ENCODE data around the gene HIVEP1. TPM values are rescaled to one million over a fixed set of nuclear protein-coding genes. Genes with fewer than 3 reads are reported as not detected.

HIVEP1 gene
- polyA plus RNA-seq, 1 donor = 21.2 TPM

DNA sequence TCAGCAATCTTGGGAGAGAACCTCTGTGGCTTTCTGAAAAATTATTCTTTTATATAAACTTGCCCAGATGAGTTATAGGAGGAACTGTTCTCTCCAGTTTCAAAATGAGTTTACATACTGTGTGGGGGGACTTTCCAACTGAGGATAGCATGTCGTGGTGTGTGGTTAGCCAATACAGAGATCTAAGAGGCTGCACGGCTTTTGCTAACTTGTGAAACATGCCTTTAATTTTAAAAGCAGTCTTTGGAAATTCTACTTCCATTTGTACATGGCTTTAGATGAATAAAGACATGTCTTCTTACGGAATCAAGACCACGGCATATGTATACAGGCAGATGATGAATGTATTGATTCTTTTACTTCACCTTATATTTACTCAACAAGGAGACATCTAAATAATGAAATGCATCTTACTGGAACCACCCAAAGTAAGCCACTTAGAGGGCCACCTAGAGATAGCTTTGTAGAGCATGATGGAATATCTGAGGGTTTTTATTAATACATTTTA, 39.8 kb downstream of the HIVEP1 start:
- DNase-seq = no peak

DNA sequence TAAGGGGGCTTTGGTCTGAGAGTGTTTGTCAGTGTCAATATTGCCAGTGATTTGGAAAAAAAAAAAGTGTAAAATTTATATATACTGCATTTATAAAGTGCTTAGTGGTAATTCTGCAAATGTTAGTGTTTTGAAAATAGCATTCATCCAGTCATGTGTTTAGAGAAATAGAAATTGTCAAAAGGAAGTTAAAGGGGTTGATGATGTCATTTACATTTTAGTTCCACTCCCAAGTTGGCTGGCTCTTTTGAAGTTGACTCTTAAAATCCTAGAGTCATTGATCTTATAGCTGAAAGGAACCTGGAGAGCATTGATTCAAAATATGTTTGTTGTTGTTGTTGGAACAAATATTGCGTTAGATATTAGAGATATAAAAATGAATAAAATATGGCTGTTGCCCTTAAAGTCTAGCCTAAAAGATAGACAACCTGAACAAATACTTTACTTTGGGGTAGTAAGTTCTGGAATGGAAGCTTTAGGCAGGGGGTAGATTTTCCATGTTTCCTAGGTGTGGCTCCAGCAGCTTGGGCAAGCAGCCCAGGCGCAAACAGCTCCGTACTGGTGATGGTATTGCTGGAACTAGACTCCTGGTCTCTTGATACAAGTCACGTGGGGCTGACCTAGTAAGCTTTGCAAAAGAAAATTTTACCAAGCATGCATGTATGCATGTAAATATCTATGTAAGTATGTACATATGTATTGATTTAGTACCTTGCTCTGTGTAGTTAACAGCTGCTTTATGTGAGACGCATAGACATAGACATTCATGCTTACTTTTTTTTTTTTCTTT, 46.3 kb downstream of the HIVEP1 start:
- peak; percentile 34 for DNase-seq

DNA sequence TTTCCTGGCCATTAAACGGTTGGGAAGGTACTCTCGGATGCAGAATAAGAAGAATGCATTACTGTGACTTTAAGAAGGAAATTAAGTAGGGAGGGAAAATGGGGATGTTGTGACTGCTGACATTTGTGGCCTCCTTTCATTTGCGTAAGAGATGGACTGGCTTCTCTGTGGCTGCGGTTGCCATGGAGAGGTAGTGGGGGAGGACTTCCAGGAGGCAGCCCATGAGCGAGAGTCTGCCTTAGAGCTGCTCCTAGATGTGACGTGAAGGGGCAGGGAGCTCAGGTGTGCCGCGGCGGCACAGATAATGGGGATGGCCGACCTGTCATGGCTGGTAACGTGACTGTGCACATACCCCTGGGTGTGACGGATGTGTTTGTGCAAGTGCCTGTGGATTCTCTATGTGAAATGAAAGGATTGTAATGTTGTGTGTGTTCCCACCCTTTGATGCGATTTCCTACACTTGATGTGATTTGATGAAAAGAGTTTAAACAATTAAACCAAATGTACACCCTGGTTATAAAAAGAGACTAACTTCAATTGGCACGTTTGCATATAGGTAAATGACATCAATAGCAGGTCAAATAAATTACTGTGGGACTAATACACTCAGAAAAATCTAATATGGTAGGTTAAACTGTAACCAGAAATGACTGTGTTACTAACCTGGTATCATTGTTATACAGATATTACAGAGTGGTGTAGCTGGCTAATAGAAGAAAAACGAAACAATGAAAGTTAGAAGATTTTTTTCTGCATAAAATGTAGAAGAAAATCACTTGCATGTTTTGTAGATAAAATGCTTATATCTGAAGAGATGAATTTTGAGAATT, 48.9 kb downstream of the HIVEP1 start:
- DNase-seq = no peak

DNA sequence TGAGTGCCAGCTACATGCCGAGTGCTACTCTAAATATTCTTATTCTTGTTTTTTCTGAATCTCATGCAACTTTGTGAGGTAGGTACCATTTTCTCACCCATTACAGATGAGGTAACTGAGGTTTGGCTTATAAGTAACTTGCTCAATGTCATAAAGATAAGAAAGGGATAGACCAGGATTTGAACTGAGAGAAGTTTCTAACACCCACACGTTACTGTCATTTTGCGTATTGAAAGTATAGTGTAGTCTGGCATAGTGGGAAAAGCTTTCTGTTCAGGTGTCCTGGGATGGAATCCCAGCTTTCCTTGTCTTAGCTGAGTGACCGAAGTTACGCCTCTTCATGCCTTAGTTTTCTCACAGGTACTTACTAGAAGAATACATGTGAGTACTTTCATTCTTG, 50.5 kb downstream of the HIVEP1 start:
- no peak for DNase-seq

DNA sequence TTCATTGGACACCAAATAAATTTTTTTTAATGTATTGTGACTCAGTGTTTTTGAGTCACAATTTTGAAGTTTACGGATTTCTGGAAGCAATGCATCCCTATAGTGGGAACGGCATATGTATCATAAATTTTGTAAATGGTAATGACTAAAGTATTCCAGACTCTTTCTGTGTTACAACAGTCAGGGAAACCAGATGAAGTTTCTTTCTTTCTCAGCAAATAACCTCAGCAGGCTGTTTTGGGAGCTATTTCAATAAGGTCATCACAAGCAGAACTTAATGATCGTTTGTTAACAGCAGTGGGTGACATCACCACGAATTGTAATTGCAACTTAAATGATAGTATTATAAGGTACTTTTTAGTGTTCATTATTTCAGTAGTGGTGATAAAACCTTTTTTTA, 52.0 kb downstream of the HIVEP1 start:
- DNase-seq = peak; percentile 19

DNA sequence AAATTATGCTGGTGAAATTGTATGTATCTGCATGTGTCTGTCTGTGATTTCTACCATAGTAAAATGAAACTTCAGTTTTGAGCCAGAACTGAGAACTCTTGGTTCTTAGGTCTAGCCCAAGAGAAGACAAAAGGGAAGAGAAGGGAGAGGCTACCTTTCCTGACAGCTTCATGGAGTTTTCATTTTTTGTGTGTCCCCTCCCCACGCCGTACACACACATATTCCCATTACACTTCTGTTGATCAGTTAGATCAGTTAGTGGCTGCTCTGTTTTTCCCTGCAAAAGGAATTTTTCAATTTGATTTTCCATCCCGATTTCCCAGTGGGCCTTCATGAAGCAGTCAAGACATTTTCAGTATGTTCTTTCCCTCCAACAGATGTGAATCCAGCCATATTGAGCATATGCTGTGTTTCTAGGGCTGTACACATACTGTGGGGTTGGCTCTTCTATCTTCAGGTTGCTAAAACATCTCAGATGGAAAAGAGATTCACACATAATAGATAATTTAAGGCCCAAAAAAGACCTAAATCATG, 52.5 kb downstream of the HIVEP1 start:
- peak; percentile 42 for DNase-seq

DNA sequence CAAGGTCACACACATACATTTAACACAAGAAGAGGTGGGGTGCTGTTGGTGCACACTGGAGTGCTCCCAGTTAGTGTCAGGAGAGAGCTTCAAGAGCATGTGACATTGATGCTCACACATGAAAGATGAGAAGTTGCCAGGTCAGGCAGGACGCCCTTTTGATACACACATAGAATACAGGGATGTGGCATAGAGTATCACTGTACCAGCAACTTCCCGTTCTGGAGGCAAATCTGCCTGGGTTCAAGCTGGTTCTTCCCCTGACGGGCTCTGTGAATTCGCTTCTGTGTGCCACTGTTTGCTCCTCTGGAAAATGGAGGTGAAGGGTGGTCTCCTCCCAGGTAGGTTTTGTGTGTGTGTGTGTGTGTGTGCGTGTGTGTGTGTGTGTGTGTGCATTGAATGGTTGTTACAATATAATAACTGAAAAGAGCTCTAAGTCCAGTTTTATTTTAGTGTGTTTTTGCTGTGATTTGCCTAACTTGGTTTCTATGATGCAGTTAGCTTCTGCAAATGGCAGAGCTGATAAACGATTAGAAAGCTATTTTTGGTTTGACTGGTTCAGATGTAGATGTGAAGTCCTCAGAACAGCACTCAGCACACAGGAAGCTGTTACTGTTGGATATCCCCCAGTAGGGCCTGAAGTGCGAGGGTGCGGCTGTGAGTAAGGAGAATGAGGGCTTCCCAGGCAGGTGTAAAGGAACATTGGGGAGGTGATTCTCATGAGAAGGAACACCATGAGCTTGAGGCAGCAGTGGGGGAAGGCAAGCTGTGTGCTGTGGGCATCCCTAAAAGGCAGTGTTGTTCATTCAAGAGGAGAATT, 53.4 kb downstream of the HIVEP1 start:
- no peak for DNase-seq

DNA sequence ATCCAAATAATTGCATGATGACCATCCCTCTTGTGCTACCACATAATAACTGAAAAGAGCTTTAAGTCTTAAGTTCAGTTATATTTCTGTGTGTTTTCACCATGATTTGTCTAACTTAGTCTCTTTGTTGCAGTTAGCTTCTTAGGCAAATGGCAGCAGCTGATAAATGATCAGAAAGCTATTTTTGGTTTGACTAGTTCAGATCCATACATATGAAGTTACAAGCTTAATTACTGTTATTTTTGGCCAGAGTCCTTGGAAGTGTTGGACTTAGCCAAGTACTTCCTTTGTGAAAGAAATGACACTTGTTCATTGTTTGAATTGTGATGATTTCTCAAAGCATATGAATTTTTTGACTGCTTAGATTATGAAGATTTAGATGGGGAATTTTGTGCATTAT, 54.2 kb downstream of the HIVEP1 start:
- DNase-seq = no peak

DNA sequence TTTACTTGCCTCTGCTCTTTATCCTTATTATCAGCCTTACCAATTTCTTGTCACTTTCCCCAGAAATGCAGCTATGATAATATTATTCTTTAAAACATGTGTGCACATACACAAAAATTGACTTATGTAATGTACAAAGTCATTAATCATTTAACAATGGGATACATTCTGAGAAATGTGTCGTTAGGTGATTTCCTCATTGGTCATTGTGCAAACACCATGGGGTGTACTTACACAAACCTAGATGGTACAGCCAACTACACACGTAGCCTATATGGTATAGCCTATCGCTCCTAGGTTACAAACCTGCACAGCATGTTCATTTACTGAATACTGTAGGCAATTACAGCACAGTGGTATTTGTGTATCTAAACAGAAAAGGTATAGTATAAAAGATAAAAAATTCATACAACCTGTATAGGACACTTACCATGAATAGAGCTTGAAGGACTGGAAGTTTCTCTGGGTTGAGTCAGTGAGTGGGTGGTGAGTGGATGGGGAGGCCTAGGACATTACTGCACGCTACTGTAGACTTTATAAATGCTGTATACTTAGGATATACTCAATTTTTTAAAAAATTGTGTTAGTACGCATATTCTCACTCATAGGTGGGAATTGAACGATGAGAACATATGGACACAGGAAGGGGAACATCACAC, 56.9 kb downstream of the HIVEP1 start:
- DNase-seq = no peak

DNA sequence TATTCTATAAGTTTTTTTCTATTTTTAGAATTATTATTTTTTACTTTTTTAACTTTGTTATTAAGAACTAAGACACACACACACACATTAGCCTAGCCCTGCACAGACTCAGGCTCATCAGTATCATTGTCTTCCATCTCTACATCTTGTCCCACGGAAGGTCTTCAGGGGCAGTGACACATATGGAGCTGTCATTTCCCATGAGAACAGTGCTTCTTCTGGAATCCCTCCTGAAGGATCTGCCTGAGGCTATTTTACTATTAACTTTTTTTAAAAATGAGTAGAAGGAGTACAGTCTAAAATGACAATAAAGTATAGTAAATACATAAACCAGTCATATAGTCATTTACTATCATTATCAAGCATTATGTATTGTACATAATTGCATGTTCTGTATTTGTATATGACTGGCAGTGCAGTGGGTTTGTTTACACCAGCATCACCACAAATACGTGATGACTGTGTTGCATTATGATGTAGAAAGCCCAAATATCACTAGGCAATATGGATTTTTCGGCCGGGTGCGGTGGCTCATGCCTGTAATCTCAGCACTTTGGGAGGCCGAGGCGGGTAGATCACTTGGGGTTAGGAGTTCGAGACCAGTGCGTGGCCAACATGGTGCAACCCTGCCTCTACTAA, 57.9 kb downstream of the HIVEP1 start:
- DNase-seq = no peak

DNA sequence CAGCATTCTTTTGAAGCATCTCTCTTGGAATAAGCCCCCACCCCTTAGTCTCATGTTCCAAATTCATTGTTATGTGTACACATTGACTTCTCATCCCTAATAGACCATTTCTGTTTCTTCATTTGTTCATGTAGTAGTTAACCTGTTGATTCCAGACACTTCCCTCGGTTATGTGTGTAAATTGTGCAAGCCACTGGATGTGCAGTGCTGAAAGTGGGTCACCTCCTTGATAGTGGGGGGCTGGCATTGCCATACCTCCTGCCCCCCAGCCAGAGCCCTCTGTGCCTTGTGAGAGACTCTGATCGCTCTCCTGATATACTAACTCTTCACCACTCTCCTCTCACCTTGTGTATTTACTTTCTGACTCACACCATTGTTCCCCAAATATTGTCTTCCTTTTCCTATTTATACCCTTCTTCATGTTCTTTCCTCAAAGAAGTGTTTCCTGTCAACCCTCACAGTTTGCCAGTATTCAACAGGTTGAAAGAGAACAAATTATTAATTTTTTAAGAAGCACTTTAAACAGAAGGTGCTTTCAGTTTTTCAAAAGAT, 59.0 kb downstream of the HIVEP1 start:
- DNase-seq = no peak

DNA sequence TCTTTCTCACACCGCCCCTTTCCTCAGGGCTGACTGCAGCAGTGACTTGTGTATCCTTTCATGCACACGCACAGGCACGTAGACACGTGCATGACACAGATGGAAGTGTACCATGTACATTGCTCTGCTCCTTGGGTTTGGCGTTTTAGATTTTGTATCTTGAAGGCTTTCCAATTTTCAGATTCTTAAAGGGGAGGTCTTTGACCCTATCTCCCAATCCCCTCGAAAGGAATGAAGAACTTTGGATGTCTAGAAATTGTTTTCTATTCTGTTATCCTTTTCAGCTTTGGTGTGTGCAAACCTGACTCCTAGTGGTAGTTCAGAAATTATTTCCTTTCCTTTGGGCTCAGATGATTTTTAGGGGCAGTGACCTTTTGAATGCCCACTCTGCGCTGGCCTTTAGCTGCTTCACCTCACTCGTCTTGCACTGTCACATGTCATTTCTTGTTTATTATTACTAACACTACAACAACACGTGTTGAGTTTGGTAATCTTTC, 63.0 kb downstream of the HIVEP1 start:
- DNase-seq = no peak

DNA sequence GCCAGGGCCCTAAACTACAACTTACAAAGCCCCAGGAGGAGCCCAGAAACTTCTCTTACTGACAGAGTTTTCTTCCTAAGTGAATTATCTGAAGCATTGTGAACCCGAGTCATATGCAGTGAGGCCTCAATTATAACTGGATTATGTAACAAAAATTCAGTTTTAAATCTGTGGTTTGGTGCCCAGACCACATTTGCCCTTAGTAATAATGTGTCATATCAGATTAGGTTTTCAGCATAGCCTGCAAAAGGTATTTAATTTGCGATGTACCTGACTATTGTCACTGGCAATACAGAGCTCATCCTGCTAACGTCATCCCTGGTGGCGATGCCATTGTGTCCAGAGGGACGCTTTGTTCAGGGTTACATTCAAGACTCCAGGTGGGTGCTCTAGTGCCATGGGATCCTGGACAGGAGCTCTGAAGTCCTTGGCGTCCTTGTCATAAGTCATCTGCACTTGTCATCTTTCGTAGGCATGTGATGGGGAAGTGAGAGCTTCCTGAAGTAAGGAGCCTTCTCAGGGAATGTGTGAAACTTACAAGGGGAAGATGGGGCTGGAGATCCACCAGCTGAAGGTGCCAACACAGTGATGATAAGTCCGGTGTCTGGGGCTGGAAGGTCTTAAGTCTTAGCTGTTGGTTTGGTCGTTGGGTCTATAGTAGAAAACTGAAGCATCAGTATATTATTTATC, 65.1 kb downstream of the HIVEP1 start:
- DNase-seq = no peak

DNA sequence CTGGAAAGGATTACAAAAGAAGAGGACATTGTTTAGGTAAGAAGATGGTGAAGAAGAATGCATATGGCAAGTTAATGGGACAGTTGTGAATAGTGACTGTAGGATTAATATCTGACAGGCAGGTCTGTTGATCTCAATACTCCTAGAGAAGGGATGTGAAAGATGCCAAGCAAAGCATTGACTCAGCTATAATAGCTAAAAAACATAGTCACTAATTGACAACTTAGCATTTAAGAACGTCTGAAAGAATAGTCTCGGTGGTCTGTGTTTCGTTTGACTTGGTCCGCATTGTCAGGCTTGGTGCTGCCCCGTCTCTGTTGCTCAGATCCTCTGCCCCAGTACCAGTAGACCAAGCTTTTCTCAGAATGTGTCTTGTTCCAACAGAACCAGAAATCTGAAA, 65.9 kb downstream of the HIVEP1 start:
- DNase-seq = no peak

DNA sequence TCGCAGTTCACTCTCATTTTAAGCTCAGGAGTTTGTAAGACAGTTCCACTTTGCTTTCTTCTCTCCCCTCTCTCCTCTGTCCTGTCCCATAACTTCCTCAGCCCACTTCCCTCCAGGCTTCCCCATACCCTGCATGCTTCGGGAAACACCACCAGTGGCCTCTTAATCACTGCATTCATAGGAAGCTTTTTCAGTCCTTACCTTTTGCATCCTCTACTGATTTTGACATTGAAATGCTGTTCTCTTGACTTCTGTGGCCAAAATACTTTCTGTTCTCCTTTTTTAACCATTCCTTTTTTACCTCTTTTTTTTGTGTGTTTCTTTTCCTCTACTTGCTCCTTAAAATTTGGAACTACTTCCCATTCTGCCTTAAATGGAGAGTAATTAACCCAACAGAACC, 69.7 kb downstream of the HIVEP1 start:
- DNase-seq = no peak

DNA sequence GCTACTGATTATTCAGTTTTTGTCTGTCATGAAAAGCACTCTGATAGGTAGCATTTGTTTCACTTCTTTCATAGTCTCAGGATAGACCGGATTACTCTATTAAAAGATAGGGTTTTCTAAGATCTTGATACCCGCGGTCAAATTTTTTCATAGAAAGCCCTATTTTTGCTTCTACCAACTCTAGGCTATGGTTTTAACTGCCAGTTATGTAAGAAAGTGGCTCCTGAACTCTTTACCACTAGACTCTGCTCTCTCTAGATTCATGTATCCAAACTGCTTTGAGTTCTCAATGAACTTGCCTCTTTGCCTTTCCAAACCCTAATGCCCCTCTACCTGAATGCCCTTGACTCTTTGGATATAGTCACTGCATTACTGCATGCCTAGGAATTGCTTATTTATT, 70.3 kb downstream of the HIVEP1 start:
- no peak for DNase-seq

DNA sequence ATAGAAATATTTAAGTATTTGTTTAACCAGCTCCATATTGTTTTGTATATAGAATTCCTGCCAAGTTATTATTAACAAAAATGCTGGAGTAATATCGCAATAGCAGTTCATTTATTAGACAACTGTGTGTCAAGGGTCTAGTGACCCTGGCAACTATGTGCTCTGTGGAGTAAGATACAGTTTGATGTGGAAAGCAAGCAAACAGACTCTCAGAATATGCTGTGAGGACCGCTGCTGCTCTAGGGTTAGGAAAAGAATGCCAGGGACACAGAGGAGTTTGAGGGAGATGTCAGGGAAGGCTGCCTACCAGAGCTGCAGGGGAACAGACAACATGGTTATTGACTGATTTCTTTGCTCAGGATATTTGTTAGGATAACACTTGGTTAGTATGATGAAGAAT, 71.2 kb downstream of the HIVEP1 start:
- no peak for DNase-seq

DNA sequence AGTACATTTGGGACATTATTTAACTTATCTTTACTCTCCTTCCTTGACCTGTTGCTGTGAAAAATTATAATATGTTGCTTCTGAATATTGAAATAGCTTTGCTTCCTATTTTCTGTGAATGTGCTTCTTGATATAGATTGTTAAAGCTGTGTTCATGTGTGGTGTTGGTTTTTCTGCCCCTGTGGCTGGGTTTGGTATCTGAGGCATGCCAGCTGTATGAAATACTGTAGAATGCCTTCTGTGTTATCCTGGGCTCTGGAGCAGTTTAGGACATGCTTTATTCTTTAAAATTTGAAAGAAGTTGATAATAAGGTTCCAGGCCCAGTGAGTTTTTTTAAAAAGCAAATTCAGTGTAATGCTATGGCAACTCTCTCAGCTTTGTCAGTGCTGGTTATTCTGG, 71.7 kb downstream of the HIVEP1 start:
- no peak for DNase-seq

DNA sequence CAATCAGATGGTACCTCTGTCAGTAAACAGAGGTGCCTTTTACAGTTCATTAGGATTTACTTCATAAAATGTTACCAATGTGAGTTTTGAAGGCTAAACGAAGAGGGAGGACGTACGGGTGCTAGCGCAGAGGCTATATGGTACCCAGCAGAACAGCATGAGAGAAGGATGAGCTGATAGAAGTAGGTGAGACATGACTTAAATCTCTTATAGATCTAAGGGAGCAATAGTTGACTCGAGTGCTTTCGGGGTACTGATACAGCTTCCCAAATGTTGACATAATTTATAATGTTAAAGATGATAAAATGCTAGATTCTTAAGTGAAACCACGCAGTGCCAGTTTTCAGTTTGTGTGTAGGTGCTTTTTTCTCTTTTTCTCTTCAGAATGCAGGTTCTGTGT, 72.6 kb downstream of the HIVEP1 start:
- no peak for DNase-seq

DNA sequence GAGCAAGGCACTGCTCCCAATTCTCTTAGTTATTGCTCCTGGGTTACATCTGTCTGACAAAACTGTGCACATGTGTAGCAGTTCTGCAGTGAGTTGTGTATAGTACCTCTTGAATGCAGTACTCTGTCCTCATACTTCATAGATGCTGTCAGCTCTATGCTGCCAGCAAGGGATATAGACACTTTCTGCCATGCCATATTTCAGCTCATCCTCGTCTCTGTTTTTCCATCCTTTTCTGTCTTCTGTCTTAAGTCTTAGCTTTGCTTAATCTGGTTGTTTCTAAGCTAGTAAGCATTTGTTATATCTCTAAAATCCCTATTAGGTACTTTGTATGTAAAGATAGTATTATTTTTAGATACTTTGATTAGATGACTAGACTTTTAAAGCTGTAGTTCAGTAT, 76.4 kb downstream of the HIVEP1 start:
- no peak for DNase-seq

Measured in hindlimb muscle (tissue), 1 donor.